K562 (cell line): ENCODE measurements around the gene SIKE1. TPM values are rescaled to one million over a fixed set of nuclear protein-coding genes. Genes with fewer than 3 reads are reported as not detected.

ENCODE experiments used
- ELF4 ChIP-seq: fragments of 450-650 bp; formaldehyde crosslinking; IDR thresholded peaks from 2 replicates; pipeline ENCODE4 v1.4.0; 2022; ENCODE audit warnings: missing genetic modification characterization
- EP400 ChIP-seq: fragments of 450-650 bp; IDR thresholded peaks from 2 replicates; pipeline ENCODE4 v1.6.1; 2017; ENCODE audit warnings: antibody characterized with exemption, mild to moderate bottlenecking, moderate library complexity
- ESRRB ChIP-seq: fragments of 250-450 bp; sonication (Bioruptor Pico); IDR thresholded peaks from 2 replicates; pipeline ENCODE4 v1.5.0; 2020; ENCODE audit warnings: mild to moderate bottlenecking, moderate library complexity, borderline replicate concordance
- ETV5 ChIP-seq: sonication (generic); formaldehyde crosslinking; IDR thresholded peaks from 2 replicates; pipeline ENCODE4 v1.4.0; 2020; ENCODE audit warnings: low read depth, mild to moderate bottlenecking, missing genetic modification reagents
- ILF3 ChIP-seq: fragments of 450-650 bp; IDR thresholded peaks from 2 replicates; pipeline ENCODE4 v1.6.1; 2018; ENCODE audit warnings: antibody characterized with exemption, mild to moderate bottlenecking, moderate library complexity, borderline replicate concordance
- KDM4B ChIP-seq, 2 experiments: fragments of 450-650 bp in 1 of 2; sonication (generic) in 1 of 2; IDR thresholded peaks; 2 replicates each; pipeline ENCODE4 v1.6.1; 2016 to 2017; ENCODE audit warnings: borderline replicate concordance in 2 of 2, antibody characterized with exemption in 1 of 2, low read depth in 1 of 2, mild to moderate bottlenecking in 1 of 2
- NFRKB ChIP-seq: fragments of 450-650 bp; IDR thresholded peaks from 2 replicates; pipeline ENCODE4 v1.6.1; 2016; ENCODE audit warnings: low read depth
- PHB ChIP-seq: fragments of 250-450 bp; sonication (Bioruptor Pico); IDR thresholded peaks from 2 replicates; pipeline ENCODE4 v1.5.0; 2021
- SIN3A ChIP-seq, 2 experiments: fragments of 150-350 bp in 1 of 2; IDR thresholded peaks; 2 replicates each; pipeline ENCODE4 v1.6.1; 2011 to 2016; ENCODE audit warnings: borderline replicate concordance in 2 of 2, low read depth in 2 of 2, low read length in 2 of 2, mild to moderate bottlenecking in 2 of 2, moderate library complexity in 2 of 2; ENCODE audit not compliant: control insufficient read depth in 1 of 2
- SRSF3 ChIP-seq: fragments of 200-400 bp; formaldehyde crosslinking; IDR thresholded peaks from 2 replicates; pipeline ENCODE4 v1.6.1; 2016; ENCODE audit warnings: mild to moderate bottlenecking, low read length, moderate library complexity; ENCODE audit not compliant: insufficient read depth
- XRCC5 ChIP-seq: fragments of 200-400 bp; formaldehyde crosslinking; IDR thresholded peaks from 2 replicates; pipeline ENCODE4 v1.6.1; 2017; ENCODE audit warnings: low read depth, mild to moderate bottlenecking, low read length
- ZFP36 ChIP-seq: fragments of 150-350 bp; IDR thresholded peaks from 2 replicates; pipeline ENCODE4 v1.6.1; 2018; ENCODE audit warnings: low read length, low read depth; ENCODE audit not compliant: partially characterized antibody
- ZNF133 ChIP-seq: fragments of 250-450 bp; sonication (Bioruptor Pico); IDR thresholded peaks from 2 replicates; pipeline ENCODE4 v1.4.0; 2020; ENCODE audit warnings: mild to moderate bottlenecking
- ZNF584 ChIP-seq: fragments of 200-800 bp; sonication (Bioruptor generic); IDR thresholded peaks from 2 replicates; pipeline ENCODE4 v1.6.1; 2016; ENCODE audit warnings: low read depth, mild to moderate bottlenecking, missing genetic modification characterization, missing compliant biosample characterization
- polyA plus RNA-seq, 8 experiments: library from polyadenylated mRNA; depleted of rRNA in 4 of 8; stranded (reverse) in 5 of 8; unstranded in 3 of 8; fragments of >200 nt; fragmentation: Nextera tagmentation in 2 of 8; fragmentation: Illumina TruSeq in 1 of 8; extraction: Ambion mirVana in 2 of 8; extraction: Trizol in 1 of 8; gene quantifications; 2 replicates each; pipeline versions ENCODE4 v1.2.1 to v1.2.3, GENCODE V29; 2011 to 2014; ENCODE audit warnings: inconsistent platforms in 1 of 8, missing spikeins in 1 of 8
- total RNA-seq, 7 experiments: library from RNA; depleted of rRNA in 6 of 7; stranded (reverse); fragments of >200 nt in 6 of 7; fragmentation: Illumina TruSeq in 2 of 7; extraction: Trizol in 2 of 7; gene quantifications; 2 replicates each; pipeline versions ENCODE4 v1.2.1 to v1.2.3, GENCODE V29; 2011 to 2021; ENCODE audit warnings: low replicate concordance in 1 of 7
- TF ChIP-seq, protein P1 (sequence below): fragments of 450-650 bp; IDR thresholded peaks from 2 replicates; pipeline ENCODE4 v1.6.1; 2018; ENCODE audit warnings: mild to moderate bottlenecking, low read depth; ENCODE audit not compliant: partially characterized antibody
- TF ChIP-seq, protein P2 (sequence below): fragments of 250-450 bp; sonication (Bioruptor Pico); IDR thresholded peaks from 2 replicates; pipeline ENCODE4 v1.4.0; 2020; ENCODE audit warnings: mild to moderate bottlenecking
- TF ChIP-seq, protein P3 (sequence below): sonication (generic); formaldehyde crosslinking; IDR thresholded peaks from 2 replicates; pipeline ENCODE4 v1.8.0; 2022; ENCODE audit warnings: mild to moderate bottlenecking, missing genetic modification reagents
- TF ChIP-seq, protein P4 (sequence below): fragments of 150-350 bp; conservative IDR thresholded peaks from 2 replicates; pipeline ENCODE4 v1.6.1; 2014; ENCODE audit warnings: low read length

Gene SIKE1
- total and polyA plus RNA-seq, 9 of the 15 experiments (the other 6 are each of a cell fraction or from before 2014, with no cell fraction given), result 21.8 to 144 (median 76.3) TPM

DNA sequence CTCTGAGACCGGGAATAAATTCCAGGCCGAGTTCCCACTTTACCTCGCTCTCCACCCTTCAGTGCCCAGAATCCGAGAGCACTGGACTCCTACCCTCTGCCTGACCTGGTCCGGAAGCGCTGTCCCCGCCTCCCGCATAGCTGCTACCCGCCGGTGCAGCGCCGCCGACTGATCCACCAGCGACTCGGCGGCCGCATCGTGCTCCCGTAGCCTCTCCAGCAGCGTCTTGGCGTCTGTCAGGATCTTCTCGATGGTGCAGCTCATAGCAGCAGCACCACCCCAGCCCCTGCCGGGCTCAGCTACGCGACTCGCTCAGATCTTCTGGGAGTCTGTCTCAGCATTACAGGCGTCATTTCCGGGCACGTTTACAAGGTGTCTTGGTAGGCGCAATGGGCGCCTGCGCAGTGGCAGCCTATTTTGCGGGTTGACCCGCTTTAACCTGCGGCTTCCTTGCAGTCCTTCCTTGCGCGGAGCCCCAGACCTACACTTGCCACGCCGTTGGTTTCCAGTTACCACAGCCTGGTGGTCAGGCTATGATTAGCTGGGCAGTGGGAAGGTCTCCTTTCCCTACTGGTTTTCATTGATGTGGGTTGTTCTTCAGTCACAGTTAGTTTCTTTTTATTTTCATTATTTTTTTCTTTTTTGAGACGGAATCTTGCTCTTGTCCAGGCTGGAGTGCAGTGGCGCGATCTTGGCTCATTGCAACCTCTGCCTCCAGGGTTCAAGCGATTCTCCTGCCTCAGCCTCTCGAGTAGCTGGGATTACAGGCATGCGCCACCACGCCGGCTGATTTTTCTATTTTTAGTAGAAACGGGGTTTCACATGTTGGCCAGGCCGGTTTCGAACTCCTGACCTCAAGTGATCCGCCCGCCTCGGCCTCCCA is at the start of gene SIKE1 (continued):
- TF ChIP-seq ZNF133, result no peak
- no peak for TF ChIP-seq SRSF3
- TF ChIP-seq, protein P1, sequence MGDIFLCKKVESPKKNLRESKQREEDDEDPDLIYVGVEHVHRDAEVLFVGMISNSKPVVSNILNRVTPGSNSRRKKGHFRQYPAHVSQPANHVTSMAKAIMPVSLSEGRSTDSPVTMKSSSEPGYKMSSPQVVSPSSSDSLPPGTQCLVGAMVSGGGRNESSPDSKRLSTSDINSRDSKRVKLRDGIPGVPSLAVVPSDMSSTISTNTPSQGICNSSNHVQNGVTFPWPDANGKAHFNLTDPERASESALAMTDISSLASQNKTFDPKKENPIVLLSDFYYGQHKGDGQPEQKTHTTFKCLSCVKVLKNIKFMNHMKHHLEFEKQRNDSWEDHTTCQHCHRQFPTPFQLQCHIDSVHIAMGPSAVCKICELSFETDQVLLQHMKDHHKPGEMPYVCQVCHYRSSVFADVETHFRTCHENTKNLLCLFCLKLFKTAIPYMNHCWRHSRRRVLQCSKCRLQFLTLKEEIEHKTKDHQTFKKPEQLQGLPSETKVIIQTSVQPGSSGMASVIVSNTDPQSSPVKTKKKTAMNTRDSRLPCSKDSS, result no peak
- 0 out of 2 replicates have a peak, but pooled peaks have one; percentile 43 for TF ChIP-seq ELF4 (CRISPR knock-in tag)
- no peak for TF ChIP-seq PHB (CRISPR knock-in tag)
- no peak for TF ChIP-seq ILF3
- peak; percentile 33 for TF ChIP-seq ZFP36
- TF ChIP-seq, protein P2, sequence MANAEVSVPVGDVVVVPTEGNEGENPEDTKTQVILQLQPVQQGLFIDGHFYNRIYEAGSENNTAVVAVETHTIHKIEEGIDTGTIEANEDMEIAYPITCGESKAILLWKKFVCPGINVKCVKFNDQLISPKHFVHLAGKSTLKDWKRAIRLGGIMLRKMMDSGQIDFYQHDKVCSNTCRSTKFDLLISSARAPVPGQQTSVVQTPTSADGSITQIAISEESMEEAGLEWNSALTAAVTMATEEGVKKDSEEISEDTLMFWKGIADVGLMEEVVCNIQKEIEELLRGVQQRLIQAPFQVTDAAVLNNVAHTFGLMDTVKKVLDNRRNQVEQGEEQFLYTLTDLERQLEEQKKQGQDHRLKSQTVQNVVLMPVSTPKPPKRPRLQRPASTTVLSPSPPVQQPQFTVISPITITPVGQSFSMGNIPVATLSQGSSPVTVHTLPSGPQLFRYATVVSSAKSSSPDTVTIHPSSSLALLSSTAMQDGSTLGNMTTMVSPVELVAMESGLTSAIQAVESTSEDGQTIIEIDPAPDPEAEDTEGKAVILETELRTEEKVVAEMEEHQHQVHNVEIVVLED, result peak; percentile 30; the same call in 1 of the 2 replicates
- TF ChIP-seq, protein P3, sequence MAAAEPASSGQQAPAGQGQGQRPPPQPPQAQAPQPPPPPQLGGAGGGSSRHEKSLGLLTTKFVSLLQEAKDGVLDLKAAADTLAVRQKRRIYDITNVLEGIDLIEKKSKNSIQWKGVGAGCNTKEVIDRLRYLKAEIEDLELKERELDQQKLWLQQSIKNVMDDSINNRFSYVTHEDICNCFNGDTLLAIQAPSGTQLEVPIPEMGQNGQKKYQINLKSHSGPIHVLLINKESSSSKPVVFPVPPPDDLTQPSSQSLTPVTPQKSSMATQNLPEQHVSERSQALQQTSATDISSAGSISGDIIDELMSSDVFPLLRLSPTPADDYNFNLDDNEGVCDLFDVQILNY (CRISPR knock-in tag), result no peak
- TF ChIP-seq ESRRB, result no peak
- TF ChIP-seq, protein P4, sequence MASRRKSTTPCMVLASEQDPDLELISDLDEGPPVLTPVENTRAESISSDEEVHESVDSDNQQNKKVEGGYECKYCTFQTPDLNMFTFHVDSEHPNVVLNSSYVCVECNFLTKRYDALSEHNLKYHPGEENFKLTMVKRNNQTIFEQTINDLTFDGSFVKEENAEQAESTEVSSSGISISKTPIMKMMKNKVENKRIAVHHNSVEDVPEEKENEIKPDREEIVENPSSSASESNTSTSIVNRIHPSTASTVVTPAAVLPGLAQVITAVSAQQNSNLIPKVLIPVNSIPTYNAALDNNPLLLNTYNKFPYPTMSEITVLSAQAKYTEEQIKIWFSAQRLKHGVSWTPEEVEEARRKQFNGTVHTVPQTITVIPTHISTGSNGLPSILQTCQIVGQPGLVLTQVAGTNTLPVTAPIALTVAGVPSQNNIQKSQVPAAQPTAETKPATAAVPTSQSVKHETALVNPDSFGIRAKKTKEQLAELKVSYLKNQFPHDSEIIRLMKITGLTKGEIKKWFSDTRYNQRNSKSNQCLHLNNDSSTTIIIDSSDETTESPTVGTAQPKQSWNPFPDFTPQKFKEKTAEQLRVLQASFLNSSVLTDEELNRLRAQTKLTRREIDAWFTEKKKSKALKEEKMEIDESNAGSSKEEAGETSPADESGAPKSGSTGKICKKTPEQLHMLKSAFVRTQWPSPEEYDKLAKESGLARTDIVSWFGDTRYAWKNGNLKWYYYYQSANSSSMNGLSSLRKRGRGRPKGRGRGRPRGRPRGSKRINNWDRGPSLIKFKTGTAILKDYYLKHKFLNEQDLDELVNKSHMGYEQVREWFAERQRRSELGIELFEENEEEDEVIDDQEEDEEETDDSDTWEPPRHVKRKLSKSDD, result 0 out of 2 replicates have a peak, but pooled peaks have one; percentile 29
- TF ChIP-seq ETV5 (CRISPR knock-in tag), result peak; percentile 85
- TF ChIP-seq NFRKB, result peak; percentile 64; the same call in 1 of the 2 replicates
- peak; percentile 83 to 93; a peak in 3 of 4 replicates for TF ChIP-seq SIN3A (IDR thresholded peaks at IDR 0.05; ENCODE audit: borderline replicate concordance in 2 of 2, control insufficient read depth in 1 of 2, low read depth in 2 of 2, low read length in 2 of 2)
- TF ChIP-seq EP400, result peak; percentile 92
- TF ChIP-seq KDM4B (IDR thresholded peaks at IDR 0.05; ENCODE audit: borderline replicate concordance in 2 of 2, low read depth in 1 of 2), result peak in 1 of 2 experiments; percentile 95; a peak in 2 of 4 replicates
- no peak for TF ChIP-seq ZNF584 (CRISPR knock-in tag)
- peak; percentile 15; the same call in 1 of the 2 replicates for TF ChIP-seq XRCC5
